A673 (cell line): Measurements from ENCODE around the gene PDE11A. TPM values are rescaled to one million over a fixed set of nuclear protein-coding genes. Genes with fewer than 3 reads are reported as not detected.
"Not testable (repeated sequence)": the region's sequence is repeated elsewhere in the genome, so short reads cannot be mapped to it uniquely, and the experiment has no call there.

ENCODE experiments used
- BruUV-seq: library from RNA; stranded (reverse); fragments of 400-500 nt; replicated peaks from 2 replicates; lab custom pipeline; 2021; lab: Mats Ljungman, UMichigan
- CTCF ChIA-PET: fragments of 300-600 bp; sonication (Branson Sonifier 250); formaldehyde crosslinking; loops from one replicate; lab custom pipeline; 2022; ENCODE audit warnings: antibody characterized with exemption; lab: Charles Lee
- POLR2A ChIA-PET: fragments of 300-600 bp; sonication (Branson Sonifier 250); formaldehyde crosslinking; loops from one replicate; lab custom pipeline; 2022; ENCODE audit warnings: antibody characterized with exemption; ENCODE audit not compliant: low non-redundant PET; lab: Charles Lee
- DNase-seq: peaks from one replicate; pipeline ENCODE4 v3.0.0-alpha.2; 2015; ENCODE audit warnings: low spot score
- H3K27ac ChIP-seq: fragments of 200-600 bp; sonication (generic); 2 replicates; pipeline ENCODE4 v1.5.1; 2016; ENCODE audit warnings: mixed run types, low read depth, mild to moderate bottlenecking, mixed read lengths, antibody characterized with exemption, low read length; ENCODE audit not compliant: poor library complexity, severe bottlenecking
- H3K27me3 ChIP-seq: fragments of 200-600 bp; sonication (generic); replicated peaks from 2 replicates; pipeline ENCODE4 v1.6.1; 2017; ENCODE audit warnings: mixed run types, low read depth, mild to moderate bottlenecking, mixed read lengths, antibody characterized with exemption, low read length; ENCODE audit not compliant: insufficient read depth, poor library complexity
- H3K36me3 ChIP-seq: fragments of 200-600 bp; sonication (generic); 2 replicates; pipeline ENCODE4 v1.6.1; 2016; ENCODE audit warnings: mixed run types, mild to moderate bottlenecking, mixed read lengths, antibody characterized with exemption, low read length; ENCODE audit not compliant: insufficient read depth, poor library complexity, severe bottlenecking
- H3K4me1 ChIP-seq: fragments of 200-600 bp; sonication (generic); 2 replicates; pipeline ENCODE4 v1.6.1; 2017; ENCODE audit warnings: mixed run types, mild to moderate bottlenecking, mixed read lengths, antibody characterized with exemption, low read length; ENCODE audit not compliant: insufficient read depth, poor library complexity, severe bottlenecking
- H3K4me3 ChIP-seq: fragments of 200-600 bp; sonication (generic); 2 replicates; pipeline ENCODE4 v1.5.1; 2016; ENCODE audit warnings: low read depth, mixed run types, mild to moderate bottlenecking, mixed read lengths, low read length; ENCODE audit not compliant: poor library complexity, severe bottlenecking
- H3K9me3 ChIP-seq: fragments of 200-600 bp; sonication (generic); 2 replicates; pipeline ENCODE4 v1.6.1; 2016; ENCODE audit warnings: mixed run types, low read depth, mild to moderate bottlenecking, mixed read lengths, antibody characterized with exemption, low read length; ENCODE audit not compliant: poor library complexity, severe bottlenecking
- EZH2 ChIP-seq: fragments of 200-600 bp; sonication (generic); IDR thresholded peaks from 2 replicates; pipeline ENCODE4 v1.6.1; 2017; ENCODE audit warnings: borderline replicate concordance, low read depth, mild to moderate bottlenecking, mixed read lengths, antibody characterized with exemption, low read length; ENCODE audit not compliant: poor library complexity, severe bottlenecking
- intact Hi-C: fragments of 100-400 bp; cut with micrococcal nuclease; formaldehyde crosslinking; loops from one replicate; pipeline ENCODE4 v1.10.0; 2022; ENCODE audit not compliant: unreplicated experiment
- total RNA-seq: library from RNA; stranded (reverse); gene quantifications from 2 replicates; pipeline ENCODE4 v1.2.3, GENCODE V29; 2021
- TF ChIP-seq, protein P1 (sequence below): fragments of 300-800, 200-600 bp; sonication (generic); conservative IDR thresholded peaks from 2 replicates; pipeline ENCODE4 v1.5.1; 2017; ENCODE audit warnings: low read depth, mild to moderate bottlenecking, antibody characterized with exemption, low read length, moderate library complexity, mixed read lengths

PDE11A gene
- total RNA-seq, 1 experiment from 2014 or later, result not detected

DNA sequence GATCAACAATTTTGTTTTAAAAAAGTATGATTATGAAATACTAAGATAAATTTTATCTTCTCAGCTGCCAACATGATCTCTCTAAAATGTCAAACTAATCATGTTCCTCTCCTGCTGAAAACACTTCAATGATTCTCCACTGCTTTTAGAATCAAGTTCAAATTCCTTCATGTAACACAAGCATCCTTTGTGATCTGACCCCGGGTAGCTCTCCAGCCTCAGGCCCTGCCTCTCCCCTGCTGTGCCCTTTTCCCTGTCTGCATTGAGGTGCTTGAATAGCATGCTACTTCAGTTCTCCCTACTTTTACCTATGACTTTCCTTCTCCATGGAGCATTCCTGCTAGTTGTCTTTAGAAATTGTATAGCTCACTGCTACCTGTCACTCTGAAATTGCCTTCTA is 274.8 kb downstream of the PDE11A start:
- Histone ChIP-seq H3K36me3 (no peaks in the 10 kb centered on the region), H3K27me3 (peaks cover 7% of the 10 kb centered on the region), H3K4me1 (no peaks in the 10 kb centered on the region), H3K27ac (no peak overlapping the region), H3K4me3 (no peak overlapping the region), H3K9me3 (no peaks in the 10 kb centered on the region)
- TF ChIP-seq, protein P1, sequence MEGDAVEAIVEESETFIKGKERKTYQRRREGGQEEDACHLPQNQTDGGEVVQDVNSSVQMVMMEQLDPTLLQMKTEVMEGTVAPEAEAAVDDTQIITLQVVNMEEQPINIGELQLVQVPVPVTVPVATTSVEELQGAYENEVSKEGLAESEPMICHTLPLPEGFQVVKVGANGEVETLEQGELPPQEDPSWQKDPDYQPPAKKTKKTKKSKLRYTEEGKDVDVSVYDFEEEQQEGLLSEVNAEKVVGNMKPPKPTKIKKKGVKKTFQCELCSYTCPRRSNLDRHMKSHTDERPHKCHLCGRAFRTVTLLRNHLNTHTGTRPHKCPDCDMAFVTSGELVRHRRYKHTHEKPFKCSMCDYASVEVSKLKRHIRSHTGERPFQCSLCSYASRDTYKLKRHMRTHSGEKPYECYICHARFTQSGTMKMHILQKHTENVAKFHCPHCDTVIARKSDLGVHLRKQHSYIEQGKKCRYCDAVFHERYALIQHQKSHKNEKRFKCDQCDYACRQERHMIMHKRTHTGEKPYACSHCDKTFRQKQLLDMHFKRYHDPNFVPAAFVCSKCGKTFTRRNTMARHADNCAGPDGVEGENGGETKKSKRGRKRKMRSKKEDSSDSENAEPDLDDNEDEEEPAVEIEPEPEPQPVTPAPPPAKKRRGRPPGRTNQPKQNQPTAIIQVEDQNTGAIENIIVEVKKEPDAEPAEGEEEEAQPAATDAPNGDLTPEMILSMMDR, result no peak
- TF ChIP-seq EZH2, result no peak
- ChIA-PET POLR2A (no interaction called here), CTCF (no interaction called here)
- intact Hi-C loops, result no loop called here
- no TSS peak for BruUV-seq
- no peak for DNase-seq

DNA sequence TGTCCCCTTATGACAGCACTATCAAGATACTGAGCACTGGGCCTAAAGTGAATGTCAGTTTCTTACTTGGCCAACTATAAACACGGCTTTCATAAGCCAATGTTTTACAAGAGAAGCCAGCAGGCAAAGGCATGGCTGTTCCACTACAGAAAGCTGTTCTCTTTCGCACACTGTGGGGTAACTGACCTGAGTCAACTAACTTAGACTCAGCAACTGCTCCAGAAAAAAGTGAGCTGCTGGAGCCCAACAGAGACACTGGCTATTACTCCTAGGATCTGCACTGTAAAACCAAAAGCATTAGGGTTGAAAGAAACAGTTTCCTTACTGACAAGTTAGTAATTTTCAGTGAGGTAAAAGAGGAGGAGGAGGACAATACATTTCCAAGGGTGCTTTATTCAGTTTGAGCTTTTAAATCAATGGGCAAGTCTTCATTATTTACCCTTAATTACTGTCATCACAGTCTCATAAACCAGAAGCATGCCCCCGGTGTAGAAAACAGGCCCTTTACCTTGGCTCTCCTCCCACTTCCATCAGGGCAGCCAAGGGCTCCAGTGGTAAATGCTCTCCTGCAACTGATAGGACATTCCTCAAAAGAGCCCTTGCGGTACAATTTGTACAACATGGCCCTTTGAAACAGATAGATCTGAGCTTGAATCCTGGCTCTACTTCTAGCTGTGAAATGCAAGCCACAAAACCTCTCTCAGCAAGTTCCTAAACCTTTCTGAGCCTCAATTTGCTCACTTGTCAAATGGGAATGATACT is 275.7 kb downstream of the PDE11A start:
- ChIA-PET CTCF (no interaction called here), POLR2A (no interaction called here)
- intact Hi-C loops, result no loop called here
- BruUV-seq, result no TSS peak
- no peaks in the 10 kb centered on the region for H3K4me1 ChIP-seq
- H3K27ac ChIP-seq, result no peak overlapping the region
- H3K36me3 ChIP-seq, result no peaks in the 10 kb centered on the region
- TF ChIP-seq EZH2, result no peak
- TF ChIP-seq, protein P1, result no peak
- H3K4me3 ChIP-seq, result no peak overlapping the region
- no peak for DNase-seq
- no peaks in the 10 kb centered on the region for H3K9me3 ChIP-seq
- peaks cover 4% of the 10 kb centered on the region for H3K27me3 ChIP-seq

GRCh38 chr2:177796011-177796410 is 276.6 kb downstream of the PDE11A start:
- intact Hi-C loops, result no loop called here
- ChIA-PET POLR2A (no interaction called here), CTCF (no interaction called here)
- H3K4me3 ChIP-seq, result no peak overlapping the region
- no peaks in the 10 kb centered on the region for H3K9me3 ChIP-seq
- H3K27ac ChIP-seq, result no peak overlapping the region
- TF ChIP-seq, protein P1, result no peak
- no peak for TF ChIP-seq EZH2
- no peaks in the 10 kb centered on the region for H3K36me3 ChIP-seq
- BruUV-seq, result no TSS peak
- no peaks in the 10 kb centered on the region for H3K4me1 ChIP-seq
- DNase-seq, result no peak
- peaks cover 4% of the 10 kb centered on the region for H3K27me3 ChIP-seq

- DNase-seq, H3K36me3 ChIP-seq, H3K4me1 ChIP-seq, H3K27ac ChIP-seq, H3K27me3 ChIP-seq, CTCF ChIA-PET, intact Hi-C loops, BruUV-seq, POLR2A ChIA-PET, H3K4me3 ChIP-seq, H3K9me3 ChIP-seq: not testable (repeated sequence)
Measured at GRCh38 chr2:177785143-177785542, 287.4 kb downstream of the PDE11A start.
